Cardiac muscle cell (in vitro differentiated cells and primary cell): ENCODE data around the gene BHLHE23. TPM values are rescaled to one million over a fixed set of nuclear protein-coding genes. Genes with fewer than 3 reads are reported as not detected.
A peak's percentile ranks its signal among the peaks of the same experiment; 100 is the strongest.

Experiments used
- DNase-seq, 2 donors: peaks; one replicate each; pipeline versions ENCODE4 v3.0.0 to v3.0.0-alpha.2; 2010 to 2017; ENCODE audit warnings: low read depth in 1 of 2, low spot score in 1 of 2
- H3K27ac ChIP-seq: fragments of 200-600 bp; sonication (generic); 2 replicates; pipeline ENCODE4 v1.5.1; 2016
- H3K27me3 ChIP-seq: fragments of 200-600 bp; sonication (generic); 2 replicates; pipeline ENCODE4 v1.6.0; 2016; ENCODE audit warnings: control low read depth
- H3K36me3 ChIP-seq: fragments of 200-600 bp; sonication (generic); 2 replicates; pipeline ENCODE4 v1.5.1; 2016; ENCODE audit warnings: control low read depth
- H3K4me1 ChIP-seq: fragments of 200-600 bp; sonication (generic); 2 replicates; pipeline ENCODE4 v1.8.1; 2017; ENCODE audit warnings: low read depth, mild to moderate bottlenecking, mixed run types
- H3K4me3 ChIP-seq: fragments of 200-600 bp; sonication (generic); 2 replicates; pipeline ENCODE4 v1.5.1; 2016; ENCODE audit warnings: mild to moderate bottlenecking
- H3K9me3 ChIP-seq: fragments of 200-600 bp; sonication (generic); 2 replicates; pipeline ENCODE4 v1.5.1; 2017; ENCODE audit warnings: low read depth, mild to moderate bottlenecking, control low read depth
- CTCF ChIP-seq: IDR thresholded peaks from 2 replicates; pipeline ENCODE4 v1.5.1; 2012; ENCODE audit warnings: low read depth, mild to moderate bottlenecking, low read length
- polyA plus RNA-seq: library from polyadenylated mRNA; unstranded; fragments of >200 nt; fragmentation: Nextera tagmentation; extraction: Ambion mirVana; gene quantifications from 2 replicates; pipeline ENCODE4 v1.2.1, GENCODE V29; 2016
- total RNA-seq: library from RNA; depleted of rRNA; stranded (reverse); fragments of >200 nt; gene quantifications from 2 replicates; pipeline ENCODE4 v1.2.3, GENCODE V29; 2016

Gene BHLHE23
- total and polyA plus RNA-seq, 2 experiments from 2014 or later: not detected

GRCh38 chr20:63007360-63007645, 539 bp upstream of the BHLHE23 start:
- Histone ChIP-seq H3K4me1 (peaks cover 3% of the 10 kb centered on the region), H3K36me3 (no peaks in the 10 kb centered on the region), H3K9me3 (no peaks in the 10 kb centered on the region), H3K4me3 (peak overlapping the region; percentile 18), H3K27me3 (peaks cover 98% of the 10 kb centered on the region), H3K27ac (no peak overlapping the region)
- no peak for DNase-seq
- no peak for TF ChIP-seq CTCF

GRCh38 chr20:63005862-63006539, 763 bp downstream of the BHLHE23 start:
- no peak for TF ChIP-seq CTCF
- Histone ChIP-seq H3K9me3 (no peaks in the 10 kb centered on the region), H3K27ac (no peak overlapping the region), H3K36me3 (no peaks in the 10 kb centered on the region), H3K27me3 (peaks cover 100% of the 10 kb centered on the region), H3K4me1 (peaks cover 3% of the 10 kb centered on the region), H3K4me3 (no peak overlapping the region)
- peak; percentile 20 to 23 for DNase-seq

- H3K4me1 ChIP-seq: peaks cover 3% of the 10 kb centered on the region
- TF ChIP-seq CTCF: no peak
- DNase-seq: no peak
Measured at GRCh38 chr20:63005365-63005861, 1.4 kb downstream of the BHLHE23 start.

GRCh38 chr20:63004607-63005364, 2.0 kb downstream of the BHLHE23 start:
- no peak for DNase-seq
- Histone ChIP-seq H3K36me3 (no peaks in the 10 kb centered on the region), H3K27ac (no peak overlapping the region), H3K4me3 (no peak overlapping the region), H3K9me3 (no peaks in the 10 kb centered on the region), H3K4me1 (peaks cover 3% of the 10 kb centered on the region), H3K27me3 (peaks cover 100% of the 10 kb centered on the region)
- no peak for TF ChIP-seq CTCF

More at GRCh38 chr20:63005365-63005861, 1.4 kb downstream of the BHLHE23 start:
- Histone ChIP-seq H3K4me3 (no peak overlapping the region), H3K27me3 (peaks cover 100% of the 10 kb centered on the region), H3K36me3 (no peaks in the 10 kb centered on the region), H3K27ac (no peak overlapping the region), H3K9me3 (no peaks in the 10 kb centered on the region)

- Histone ChIP-seq H3K27me3 (peaks cover 100% of the 10 kb centered on the region), H3K4me1 (peaks cover 3% of the 10 kb centered on the region), H3K4me3 (no peak overlapping the region), H3K27ac (no peak overlapping the region), H3K36me3 (no peaks in the 10 kb centered on the region), H3K9me3 (no peaks in the 10 kb centered on the region)
- TF ChIP-seq CTCF: no peak
- DNase-seq: no peak
Measured at GRCh38 chr20:63003546-63003945, 3.2 kb downstream of the BHLHE23 start.
